Activated CD8-positive, alpha-beta memory T cell treated with anti-CD3 and anti-CD28 coated beads for 48 hours (primary cell): Measurements from ENCODE around the gene ARL16.
"Not testable (repeated sequence)": the region's sequence is repeated elsewhere in the genome, so short reads cannot be mapped to it uniquely, and the experiment has no call there.

Experiments used
- DNase-seq, 3 experiments: peaks; one replicate each; pipeline ENCODE4 v3.0.0-alpha.2; 2020; ENCODE audit warnings: low read depth in 2 of 3, low spot score in 2 of 3

The ARL16 gene

GRCh38 chr17:81696218-81696941 is 12.8 kb upstream of the ARL16 start:
- no peak for DNase-seq

DNA sequence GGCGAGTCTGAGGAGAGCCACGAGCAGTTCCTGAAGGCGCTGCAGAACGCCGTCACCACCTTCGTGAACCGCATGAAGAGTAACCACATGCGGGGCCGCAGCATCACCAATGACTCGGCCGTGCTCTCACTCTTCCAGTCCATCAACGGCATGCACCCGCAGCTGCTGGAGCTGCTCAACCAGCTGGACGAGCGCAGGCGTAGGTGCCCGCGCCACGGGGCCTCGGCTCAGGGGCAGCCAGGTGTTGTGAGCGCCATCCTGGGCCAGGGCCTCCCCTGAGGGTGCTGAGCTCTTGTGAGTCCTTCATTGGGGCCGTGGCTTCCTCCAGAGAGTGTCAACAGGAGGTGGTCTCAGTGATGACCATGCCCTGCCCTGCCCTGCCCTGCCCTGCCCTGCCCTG is 12.2 kb upstream of the ARL16 start:
- DNase-seq: no peak

DNA sequence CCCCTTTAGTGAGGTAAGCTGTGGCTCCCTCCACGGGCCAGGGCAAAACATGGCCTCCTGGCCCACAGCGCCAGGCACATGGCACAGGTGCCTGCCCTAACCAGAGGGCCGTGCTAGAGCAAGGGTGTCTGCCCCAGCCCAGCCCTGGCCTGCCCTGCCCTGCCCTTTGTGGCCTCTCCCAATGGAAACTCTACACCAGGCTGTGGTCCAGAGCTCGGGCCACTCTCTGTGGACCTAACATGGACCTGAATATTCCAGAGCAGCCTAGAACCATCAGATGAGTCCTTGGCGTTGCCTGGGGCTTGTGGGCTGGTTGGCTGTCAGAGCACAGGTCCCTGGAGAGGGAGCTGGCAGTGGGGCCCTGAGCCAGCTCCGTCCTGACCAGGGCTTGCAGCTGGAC is 11.6 kb upstream of the ARL16 start:
- DNase-seq: no peak

DNA sequence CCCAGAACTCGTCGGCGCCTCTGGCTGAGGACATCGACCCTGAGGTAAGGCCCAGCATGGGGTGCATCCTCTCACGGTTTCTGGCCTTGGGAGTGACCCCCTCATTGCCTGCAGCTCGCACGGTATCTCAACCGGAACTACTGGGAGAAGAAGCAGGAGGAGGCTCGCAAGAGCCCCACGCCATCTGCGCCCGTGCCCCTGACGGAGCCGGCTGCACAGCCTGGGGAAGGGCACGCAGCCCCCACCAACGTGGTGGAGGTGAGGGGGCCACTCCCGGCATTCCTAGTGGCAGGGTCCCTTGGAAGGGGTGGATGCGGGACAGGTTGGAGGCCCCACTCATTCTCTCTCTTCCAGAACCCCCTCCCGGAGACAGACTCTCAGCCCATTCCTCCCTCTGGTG is 11.2 kb upstream of the ARL16 start:
- no peak for DNase-seq

DNA sequence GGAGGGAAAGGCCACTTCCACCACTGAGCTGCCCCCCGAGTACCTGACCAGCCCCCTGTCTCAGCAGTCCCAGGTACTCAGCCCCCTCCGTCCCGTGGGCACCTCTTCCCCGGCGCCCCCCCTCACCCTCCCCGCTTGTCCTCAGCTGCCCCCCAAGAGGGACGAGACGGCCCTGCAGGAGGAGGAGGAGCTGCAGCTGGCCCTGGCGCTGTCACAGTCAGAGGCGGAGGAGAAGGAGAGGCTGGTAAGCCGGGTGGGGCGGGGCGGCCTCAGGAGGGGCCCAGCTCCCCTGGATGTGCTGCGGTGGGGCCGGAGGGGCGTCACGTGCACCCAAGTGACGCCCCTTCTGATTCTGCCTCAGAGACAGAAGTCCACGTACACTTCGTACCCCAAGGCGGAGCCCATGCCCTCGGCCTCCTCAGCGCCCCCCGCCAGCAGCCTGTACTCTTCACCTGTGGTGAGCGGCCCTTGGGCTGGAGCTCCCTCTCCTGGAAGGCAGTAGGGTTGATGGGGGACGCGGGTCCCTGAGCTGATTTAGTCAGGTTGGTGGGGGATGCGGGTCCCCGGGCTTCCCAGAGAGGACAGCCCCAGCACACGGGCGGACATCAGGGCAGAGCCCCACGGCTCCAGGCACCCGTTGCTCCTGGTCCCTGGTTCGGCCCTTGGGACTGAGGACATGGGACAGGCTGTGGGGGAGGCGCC is 10.1 kb upstream of the ARL16 start:
- no peak for DNase-seq

DNA sequence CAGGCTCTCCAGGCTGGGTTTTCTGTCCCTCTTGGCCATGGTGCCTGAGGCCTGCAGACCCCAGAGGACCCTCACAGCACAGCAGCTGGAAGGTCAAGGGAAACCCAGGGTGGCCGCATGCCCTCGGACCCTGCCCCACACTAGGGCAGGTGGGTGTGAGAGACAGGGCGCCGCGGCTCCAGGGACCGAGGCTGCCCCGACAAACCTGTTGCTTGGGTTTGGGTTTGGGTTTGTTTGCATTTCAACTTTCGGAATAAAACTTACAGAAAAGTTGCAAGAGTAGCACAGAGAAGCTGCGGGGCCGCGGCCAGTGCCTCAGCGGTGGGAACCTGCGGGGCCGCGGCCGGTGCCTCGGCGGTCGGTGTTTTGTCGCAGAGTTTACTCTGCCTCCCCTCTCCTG is 8.0 kb upstream of the ARL16 start:
- no peak for DNase-seq

GRCh38 chr17:81691196-81691595 is 7.6 kb upstream of the ARL16 start:
- DNase-seq: no peak

DNA sequence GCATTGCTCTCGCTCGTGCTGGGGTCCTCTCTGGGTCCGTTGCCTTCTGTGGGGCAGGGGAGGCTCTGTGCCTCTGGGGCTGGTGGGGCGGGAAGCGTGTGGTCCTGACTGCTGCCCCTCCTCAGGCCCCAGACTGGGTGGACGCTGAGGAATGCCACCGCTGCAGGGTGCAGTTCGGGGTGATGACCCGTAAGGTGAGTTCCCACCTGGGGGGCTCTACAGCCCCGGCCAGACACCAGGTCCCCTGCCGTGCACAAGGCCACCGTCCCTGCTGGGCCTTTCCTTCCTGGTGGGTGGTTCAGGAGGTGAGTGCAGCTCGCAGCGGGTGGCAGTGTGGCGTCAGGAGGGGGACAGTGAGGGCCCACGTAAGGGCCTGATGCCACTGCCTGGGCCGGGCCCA is 7.0 kb upstream of the ARL16 start:
- no peak for DNase-seq

DNA sequence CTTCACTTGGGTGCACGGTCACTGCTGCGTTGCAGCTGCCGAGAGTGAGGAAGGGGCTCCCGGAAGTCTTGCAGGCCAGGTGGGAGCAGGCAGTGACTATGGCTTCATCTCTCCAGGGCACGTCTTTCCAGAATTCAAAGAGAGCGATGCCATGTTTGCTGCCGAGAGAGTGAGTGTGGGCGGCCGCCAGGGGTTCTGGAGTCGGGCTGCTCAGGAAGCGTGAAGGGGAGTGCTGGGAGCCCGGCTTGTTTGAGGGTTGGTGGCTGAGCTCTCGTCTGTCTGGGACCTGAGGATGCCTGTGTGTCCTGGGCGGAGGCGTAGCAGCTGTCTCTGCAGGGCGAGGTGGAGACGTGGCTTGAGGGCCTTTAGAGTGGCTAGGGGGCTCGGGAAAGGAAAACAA is 6.5 kb upstream of the ARL16 start:
- no peak for DNase-seq

- DNase-seq: no peak
Observed at GRCh38 chr17:81688616-81689015, 5.0 kb upstream of the ARL16 start.

DNA sequence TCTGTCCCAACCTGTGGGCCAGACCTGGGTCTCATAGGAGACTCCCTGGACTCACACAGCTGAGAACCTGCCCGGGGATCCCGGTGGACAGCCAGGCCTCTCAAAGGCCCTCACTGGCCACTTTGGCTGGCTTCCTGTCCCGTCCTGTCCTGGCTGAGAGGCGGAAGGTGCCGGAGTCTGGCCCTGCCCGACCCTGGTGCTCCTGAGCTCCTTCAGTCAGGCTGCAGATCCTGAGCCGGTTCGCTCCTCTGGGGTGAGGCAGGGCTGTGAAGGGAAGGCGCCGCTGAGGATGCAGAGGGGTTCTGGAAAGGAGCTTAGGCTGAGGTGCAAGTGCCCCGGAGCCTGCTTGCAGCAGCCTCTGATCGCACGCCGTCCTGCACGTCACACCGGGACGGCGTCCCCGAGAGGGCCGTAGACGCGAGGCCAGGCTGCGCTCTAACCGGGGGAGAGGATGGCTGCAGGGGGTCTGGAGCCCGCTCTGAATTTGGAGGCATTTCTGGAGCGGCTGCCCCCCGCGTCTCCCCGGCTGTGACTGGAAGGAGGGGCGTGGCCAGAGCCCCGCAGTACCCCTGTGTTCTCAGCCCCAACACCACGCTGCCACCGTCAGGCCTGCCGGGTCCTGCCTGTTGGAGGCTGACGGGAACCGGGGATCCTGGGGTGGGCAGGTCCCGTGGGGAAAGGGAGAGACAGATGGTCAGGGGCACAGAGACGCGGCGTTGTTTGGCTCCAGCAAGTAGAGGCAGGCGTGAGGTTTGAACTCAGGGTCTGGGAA is 4.4 kb upstream of the ARL16 start:
- no peak for DNase-seq

DNA sequence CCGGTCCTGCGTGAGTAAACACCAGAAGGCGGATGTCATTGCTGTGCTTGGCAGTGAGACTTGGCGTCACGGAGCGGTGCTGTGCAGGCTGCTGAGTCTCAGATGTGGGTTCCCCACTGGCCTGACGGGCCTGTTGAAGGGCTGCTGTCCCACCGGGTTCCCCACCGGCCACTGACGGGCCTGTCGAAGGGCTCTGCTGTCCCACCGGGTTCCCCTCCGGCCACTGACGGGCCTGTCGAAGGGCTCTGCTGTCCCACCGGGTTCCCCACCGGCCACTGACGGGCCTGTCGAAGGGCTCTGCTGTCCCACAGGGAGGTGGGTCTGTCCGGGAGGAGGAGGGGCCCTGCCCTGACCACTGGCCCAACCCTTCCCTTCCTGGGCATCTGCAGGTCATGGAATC is 3.0 kb upstream of the ARL16 start:
- no peak for DNase-seq

DNA sequence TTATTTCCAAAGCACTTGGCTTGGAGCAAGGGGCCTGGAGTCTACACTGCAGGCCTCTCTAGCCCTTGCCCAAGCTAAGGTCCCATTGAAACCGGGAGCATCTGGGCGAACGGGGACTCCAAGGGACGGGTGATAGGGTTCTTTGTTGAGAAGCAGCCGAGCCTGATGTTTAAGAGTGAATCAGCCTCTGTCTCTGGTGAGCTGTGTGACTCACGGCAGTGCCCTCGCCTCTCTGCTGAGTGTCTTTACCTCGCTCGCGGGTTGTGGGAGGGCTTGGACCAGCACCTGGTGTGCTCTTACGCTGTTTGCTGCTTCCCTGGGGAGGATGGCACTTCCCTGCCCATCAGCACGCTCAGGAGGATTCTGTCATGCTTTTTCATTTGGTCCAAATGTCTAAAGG is 1.5 kb upstream of the ARL16 start:
- DNase-seq: no peak

- no peak for DNase-seq
Observed at GRCh38 chr17:81684442-81684911, 880 bp upstream of the ARL16 start.

- no peak for DNase-seq
Observed at GRCh38 chr17:81683208-81683583, 401 bp downstream of the ARL16 start.

GRCh38 chr17:81682565-81683207 is 911 bp downstream of the ARL16 start:
- DNase-seq: no peak

GRCh38 chr17:81681672-81682071 is 1.9 kb downstream of the ARL16 start:
- no peak for DNase-seq

DNA sequence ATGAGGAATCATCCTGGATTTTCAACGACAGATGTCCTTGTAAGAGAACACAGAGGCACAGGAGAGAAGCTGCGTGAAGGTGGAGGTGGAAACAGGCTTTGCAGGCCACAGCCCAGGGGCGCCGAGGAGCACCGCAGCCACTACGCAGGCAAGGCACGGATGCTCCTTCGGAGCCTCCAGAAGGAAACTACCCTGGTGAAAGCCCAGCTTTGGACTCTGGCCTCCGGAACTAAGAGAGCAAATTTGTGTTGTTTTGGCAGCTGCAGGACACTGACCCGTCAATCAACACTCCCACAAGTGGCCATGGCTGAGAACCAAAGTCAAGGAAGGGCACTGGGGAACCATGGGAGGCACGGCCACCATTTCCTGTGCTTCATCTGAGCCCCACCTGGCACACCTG is 3.4 kb downstream of the ARL16 start:
- DNase-seq: no peak

DNA sequence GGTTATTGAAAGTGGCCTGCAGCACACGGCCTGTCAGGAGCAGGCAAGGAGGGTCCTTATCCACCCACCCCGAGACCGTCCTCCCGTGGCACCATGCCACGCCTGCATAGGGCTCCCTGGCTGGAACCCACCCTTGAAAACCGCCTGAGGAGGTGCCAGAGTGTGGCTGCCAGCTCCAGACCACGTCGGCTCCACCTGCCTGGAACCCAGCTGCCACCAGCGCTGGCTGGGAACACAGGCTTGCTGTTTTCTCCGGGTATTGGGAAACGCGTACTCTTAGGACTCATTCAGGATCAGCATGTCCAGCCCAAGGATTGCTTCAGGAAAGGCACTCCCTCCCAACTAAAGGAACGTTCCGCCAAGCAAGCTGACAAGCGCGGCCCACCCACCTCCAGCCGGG is 6.7 kb downstream of the ARL16 start:
- DNase-seq: no peak

DNA sequence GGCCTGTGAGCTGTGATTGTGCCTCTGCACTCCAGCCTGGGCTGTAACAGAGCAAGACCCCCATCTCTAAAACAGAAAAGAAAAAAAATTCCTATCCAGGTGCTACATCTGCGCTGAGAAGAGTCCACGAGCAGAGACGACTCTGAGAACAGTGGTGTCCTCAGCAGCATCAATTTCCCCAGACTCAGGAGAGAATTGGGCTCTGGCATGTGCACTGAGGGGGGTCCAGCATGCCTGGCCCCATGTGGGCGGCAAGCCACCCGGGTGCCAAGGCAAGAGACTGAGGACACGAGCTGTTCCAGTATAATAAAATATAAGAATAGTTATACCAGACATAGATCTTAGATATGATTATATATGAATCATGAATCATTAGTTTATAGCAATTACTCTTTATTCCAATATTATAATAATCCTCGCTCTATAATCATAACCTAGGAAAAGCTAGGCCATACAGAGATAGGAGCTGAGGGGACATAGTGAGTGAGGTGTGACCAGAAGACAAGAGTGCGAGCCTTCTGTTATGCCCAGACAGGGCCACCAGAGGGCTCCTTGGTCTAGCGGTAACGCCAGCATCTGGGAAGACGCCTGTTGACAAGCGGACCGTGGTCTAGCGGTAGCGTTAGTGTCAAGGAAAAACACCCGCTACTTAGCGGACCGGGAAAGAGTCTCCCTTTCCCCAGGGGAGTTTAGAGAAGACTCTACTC is 7.9 kb downstream of the ARL16 start:
- not testable (repeated sequence) for DNase-seq
